HG03025 (cell line): ENCODE results near the gene GON4L.
"Not testable (repeated sequence)": the region's sequence is repeated elsewhere in the genome, so short reads cannot be mapped to it uniquely, and the experiment has no call there.

ENCODE experiments used
- ATAC-seq: cut with Tn5 transposase; IDR thresholded peaks from one replicate; pipeline ENCODE4 v1.9.1; 2021; ENCODE audit warnings: mild to moderate bottlenecking, moderate library complexity; ENCODE audit not compliant: unreplicated experiment, low FRiP score

Gene GON4L

DNA sequence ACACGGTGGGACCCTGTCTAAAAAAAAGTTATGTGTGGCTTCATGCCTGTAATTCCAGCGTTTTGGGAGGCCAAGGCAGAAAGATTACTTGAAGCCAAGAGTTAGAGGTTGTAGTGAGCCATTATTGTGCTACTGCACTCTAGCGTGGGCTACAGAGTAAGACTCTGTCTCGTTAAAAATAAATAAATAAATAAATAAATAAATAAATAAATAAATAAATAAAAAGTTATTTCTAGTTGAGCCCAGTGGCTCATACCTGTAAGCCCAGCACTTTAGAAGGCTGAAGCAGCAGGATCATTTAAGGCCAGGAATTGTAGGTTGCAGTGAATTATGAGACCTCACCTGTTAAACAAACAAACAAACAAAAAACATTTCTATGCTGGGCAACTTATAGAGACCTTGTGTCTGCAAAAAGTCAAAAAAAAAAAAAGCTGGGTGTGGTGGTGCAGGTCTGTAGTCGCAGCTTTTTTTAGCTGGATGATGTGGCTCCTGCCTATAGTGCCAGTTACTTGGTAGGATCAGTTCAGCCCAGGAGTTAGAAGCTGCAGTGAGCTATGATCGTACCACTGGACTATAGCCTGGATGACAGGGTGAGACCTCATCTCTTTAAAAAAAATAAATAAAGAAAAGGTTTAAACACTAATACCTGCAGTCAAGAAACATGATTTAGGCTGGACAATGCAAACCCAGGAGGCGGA, 25.6 kb downstream of the GON4L start:
- no peak for ATAC-seq

- no peak for ATAC-seq
These were observed 29.6 kb downstream of the GON4L start for GRCh38 chr1:155827450-155827849.

- ATAC-seq, result no peak
These were observed 40.7 kb downstream of the GON4L start for GRCh38 chr1:155816351-155816750.

GRCh38 chr1:155813672-155814071, 43.3 kb downstream of the GON4L start:
- no peak for ATAC-seq

DNA sequence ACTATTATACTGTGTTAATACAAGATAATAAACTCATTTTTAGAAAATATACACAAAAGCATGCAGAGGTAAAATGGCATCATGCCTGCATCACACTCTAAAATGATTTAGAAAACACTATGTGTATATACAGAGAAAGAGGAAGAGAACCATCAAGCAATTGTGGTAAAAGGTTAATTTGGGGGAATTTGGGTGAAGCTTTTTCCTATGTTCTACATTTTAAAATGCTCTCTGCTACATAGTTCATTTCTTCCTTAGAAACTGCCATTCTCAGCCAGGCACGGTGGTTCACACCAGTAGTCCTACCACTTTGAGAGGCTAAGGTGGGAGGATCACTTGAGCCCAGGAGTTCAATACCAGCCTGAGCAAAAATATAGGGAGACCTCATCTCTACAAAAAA, 44.1 kb downstream of the GON4L start:
- no peak for ATAC-seq

DNA sequence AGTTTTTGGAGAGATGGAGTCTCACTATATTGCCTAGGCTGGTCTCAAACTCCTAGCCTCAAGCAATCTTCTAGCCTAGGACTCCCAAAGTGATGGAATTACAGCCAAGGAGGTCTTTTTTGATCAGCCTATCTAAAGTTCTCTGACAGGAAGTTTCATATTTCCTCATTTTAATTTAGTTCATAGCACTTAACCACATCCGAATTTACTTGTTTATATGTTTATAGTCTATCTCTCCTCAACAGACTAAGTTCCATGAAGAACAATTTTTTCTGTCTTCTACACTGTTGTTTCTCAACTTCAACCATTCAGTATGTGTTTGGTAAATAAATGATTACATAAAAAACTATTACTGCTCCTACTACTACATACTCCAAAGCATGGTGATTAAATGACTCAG, 47.9 kb downstream of the GON4L start:
- no peak for ATAC-seq

DNA sequence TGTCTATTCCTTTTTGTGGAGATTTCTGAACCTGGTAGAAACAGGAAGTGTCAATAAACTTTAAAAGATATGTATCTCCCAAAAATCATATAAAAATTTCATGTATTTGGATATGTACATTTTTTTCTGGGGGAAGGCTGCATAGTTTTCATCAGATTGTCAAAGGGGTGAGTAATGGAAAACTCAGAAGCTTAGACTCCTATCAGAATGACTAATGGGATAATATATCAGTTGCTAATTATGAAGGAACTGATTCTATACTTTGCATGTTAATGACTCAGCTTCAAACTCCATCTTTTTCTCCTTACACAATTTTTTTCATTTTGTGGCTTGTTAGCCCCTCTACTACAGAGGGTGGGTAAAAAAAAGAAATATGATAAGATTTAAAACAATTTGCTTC, 55.9 kb downstream of the GON4L start:
- ATAC-seq, result no peak

DNA sequence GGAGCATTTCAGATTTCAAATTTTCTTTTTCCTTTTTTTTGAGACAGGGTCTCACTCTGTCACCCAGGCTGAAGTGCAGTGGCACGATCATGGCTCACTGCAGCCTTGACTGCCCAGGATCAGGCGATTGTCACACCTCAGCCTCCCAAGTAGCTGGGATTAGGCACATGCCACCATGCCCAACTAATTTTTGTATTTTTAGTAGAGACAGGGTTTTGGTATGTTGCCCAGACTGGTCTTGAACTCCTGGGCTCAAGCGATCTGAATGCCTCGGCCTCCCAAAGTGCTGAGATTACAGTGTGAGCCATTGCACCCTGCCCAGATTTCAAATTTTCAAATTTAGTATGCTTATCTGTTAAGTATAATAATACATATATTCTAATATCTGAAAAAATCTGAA, 61.4 kb downstream of the GON4L start:
- ATAC-seq, result not testable (repeated sequence)

DNA sequence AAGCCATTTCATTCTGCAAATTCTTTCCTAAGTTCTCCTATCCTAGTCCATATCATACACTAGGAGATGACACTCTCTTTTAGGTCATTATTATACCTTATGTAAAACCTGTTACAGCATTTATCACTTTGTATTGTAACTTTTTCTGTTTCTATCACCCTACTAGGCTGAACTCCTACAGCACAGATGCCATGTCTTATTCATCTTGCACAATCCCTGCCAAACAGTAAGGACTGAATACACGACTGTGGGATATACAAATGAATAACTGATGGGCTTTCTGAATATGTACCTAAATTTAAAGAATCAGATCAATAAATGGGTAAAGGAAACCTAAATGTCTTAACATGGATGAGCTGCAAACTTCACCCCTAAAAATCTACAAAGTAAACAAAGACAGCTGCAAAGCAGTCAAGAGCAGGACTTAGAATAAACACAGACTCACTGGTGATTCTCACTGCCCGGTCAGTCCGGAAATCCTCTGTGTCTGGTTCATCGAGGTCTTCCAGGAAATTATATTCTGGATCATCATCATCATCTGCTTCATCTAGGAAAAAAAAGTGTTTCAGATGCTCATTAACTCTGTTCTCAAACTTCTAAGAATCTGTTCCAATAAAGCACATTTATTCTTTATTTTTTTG, 62.3 kb downstream of the GON4L start:
- ATAC-seq, result no peak

DNA sequence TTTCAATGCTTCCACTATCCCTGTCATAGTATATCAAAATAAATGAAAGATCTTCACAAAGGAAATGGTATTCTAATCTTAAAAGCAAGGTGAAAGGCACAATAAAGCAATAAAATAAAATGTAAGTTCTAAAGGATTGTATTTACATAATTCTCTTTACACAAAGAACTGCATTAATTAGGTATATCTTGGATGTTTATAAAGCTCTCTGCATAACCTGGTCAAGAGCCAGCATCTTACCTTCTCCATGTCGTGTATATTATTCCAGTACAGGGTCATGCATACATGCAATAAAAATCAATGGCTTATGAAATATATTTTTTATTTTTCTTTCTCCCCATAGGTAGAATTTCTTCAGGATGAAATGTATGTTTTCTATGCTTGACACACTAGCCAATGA, 63.8 kb downstream of the GON4L start:
- no peak for ATAC-seq

DNA sequence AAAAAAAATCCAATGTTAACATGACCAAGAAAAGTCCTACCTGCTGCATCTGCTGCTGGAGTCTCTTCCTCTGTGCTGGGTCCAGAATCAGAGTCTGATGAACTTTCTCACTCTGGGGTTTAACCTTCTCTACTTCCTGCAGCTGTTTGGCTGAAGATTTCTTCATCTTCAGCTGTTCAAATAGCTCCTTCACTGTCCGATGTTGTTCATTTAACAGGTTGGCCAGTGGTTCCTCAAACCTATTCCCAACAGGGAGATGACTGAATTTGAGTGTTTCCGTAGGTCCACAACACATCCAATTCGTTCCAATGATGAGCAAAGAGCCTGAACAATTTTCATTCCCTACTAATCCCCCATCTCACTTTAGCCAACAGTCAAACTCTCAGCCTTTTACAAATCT, 79.4 kb downstream of the GON4L start:
- no peak for ATAC-seq

DNA sequence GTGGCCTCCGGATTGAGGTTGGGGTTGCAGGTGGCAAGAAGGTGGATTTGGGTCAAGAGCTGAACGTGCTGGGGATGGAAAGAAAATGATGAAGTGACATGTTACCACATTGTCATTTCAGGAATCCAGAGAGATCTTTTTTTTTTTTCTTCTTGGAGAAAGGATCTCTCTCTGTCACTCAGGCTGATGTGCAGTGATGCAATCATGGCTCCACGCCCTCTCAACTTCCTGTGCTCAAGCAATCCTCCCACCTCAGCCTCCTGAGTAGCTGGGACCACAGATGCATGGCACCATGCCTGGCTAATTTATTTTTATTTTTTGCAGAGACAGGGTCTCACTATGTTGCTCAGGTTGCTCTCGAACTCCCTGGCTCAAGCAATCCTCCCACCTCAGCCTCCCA, 80.6 kb downstream of the GON4L start:
- ATAC-seq, result no peak

- ATAC-seq, result no peak
These were observed 83.8 kb downstream of the GON4L start for GRCh38 chr1:155773221-155773620.

DNA sequence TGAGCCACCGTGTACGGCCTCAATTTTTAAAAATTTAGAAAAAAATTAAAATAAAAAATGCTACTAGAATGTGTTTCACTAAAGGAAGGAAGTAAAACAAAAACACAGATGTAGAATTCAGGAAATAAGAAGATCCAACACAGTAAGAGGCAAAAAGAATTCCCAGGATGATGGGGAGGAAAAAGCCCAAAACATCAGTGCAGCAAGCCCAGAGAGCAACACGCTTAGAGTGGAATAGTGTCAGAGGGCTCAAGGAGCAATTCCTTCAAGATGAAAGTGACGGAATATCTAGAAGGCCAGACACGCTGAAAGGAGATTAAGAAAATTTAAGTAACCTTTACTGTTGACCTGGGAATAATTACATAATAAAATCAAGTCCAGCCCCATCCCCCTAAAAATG, 87.8 kb downstream of the GON4L start:
- ATAC-seq, result no peak

DNA sequence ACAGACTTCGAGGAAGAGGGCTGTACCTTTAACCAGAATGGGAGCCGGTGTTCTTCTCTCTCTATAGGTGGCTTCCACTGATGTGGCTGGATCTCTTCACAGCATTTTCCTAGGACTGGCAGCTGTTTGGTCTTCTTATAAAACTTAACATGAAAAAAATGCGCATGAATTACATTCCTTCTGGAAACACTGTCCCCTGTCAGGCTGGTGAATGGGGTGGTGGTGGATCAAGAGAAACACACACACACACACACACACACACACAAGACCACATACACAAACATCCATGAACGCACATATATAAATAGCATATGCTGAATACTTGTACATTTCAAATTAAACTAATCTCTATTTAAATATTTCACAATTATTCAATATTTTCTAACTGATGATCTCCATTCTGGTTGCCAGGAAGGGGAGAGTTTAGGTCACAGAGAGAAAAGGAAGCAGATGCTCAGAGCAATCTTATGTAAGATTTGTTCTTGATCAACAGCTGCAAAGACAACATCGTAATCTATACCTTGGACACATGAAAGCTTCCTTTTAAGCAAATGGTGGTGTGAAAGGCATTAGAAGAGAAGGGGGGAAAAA, 89.5 kb downstream of the GON4L start:
- ATAC-seq, result not testable (repeated sequence)

GRCh38 chr1:155763989-155764388, 93.0 kb downstream of the GON4L start:
- ATAC-seq, result not testable (repeated sequence)

GRCh38 chr1:155763090-155763815, 93.8 kb downstream of the GON4L start:
- not testable (repeated sequence) for ATAC-seq

DNA sequence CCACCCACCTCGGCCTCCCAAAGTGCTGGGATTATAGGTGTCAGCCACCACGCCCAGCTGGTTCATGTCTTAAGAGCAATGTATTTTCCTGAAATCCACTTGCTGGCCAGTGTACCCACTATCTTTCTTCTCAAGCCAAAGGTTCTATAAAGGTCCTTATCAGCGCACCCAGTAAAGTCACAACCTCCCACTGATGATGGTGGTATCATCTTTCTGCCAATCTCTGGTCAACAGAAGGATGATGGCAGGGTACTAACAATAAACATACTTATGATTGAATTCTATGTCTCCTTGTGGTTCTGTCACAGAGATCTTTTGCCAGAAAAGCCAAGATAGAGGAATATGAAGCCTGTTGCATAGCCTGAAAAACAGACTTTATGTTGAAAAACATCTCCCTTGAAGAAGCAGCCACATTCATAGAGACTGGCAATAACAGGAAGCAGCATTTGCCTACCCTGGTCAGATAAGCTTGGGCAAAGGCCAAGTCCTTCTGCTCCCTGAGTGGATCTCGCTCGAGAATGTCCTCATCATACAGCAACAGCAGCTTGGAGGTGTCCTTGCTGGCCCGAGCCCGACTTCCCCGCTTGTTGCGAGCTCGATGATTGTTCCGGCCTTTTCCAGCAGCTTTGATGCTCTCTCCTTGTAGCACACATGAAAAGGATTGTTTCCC, 95.1 kb downstream of the GON4L start:
- ATAC-seq, result no peak

GRCh38 chr1:155760751-155761475, 96.1 kb downstream of the GON4L start:
- ATAC-seq, result no peak

DNA sequence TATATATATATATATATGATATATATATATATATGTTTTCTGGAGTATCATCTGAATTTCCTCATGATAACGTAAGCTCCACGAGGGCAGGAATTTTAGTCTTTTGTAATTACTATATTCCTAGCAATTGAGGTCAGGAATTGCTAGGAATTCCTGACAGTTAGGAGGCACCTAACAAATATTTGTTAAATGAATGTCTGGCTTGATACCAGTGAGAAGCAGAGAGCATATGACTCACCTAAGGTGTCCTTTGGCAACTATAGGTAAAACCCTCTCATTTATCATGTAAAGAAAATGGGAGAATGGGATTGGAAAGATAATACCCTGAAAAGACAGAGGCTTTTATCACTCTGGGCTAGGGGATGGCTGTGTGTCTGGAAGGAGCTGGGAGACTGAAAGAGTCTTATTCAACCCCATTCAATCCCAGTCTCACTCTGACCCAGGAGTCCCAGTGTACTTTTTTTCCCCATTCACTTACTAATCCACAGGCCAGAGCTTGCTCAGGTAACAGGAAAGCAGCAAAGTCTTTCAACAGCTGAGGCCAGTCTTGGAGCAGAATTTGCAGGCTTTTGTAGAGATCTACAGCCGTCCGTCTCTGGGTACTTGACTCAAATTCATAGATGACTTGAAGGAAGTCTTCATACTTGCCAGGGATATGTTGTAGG, 96.9 kb downstream of the GON4L start:
- ATAC-seq, result no peak
